Measurements from ENCODE around the gene RIC8A. TPM values are rescaled to one million over a fixed set of nuclear protein-coding genes. Genes with fewer than 3 reads are reported as not detected.
"Not testable (repeated sequence)": the region's sequence is repeated elsewhere in the genome, so short reads cannot be mapped to it uniquely, and the experiment has no call there.

RIC8A gene
- polyA plus RNA-seq, 10 donors, result 46.7 to 78.5 (median 62.3) TPM

DNA sequence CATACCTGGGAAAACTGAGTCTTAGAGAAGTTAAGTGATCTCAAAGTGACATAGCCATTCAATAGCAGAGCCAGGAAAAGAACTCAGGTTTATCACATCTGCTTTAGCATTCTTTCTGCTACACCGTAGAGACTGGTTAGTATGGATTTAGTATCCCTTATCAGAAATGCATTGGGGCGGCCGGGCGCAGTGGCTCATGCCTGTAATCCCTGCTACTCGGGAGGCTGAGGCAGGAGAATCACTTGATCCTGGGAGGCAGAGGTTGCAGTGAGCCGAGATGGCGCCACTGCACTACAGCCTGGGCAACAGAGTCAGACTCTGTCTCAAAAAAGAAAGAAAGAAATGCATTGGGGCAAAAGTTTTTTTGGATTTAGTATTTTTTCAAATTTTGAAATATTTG is 30.8 kb downstream of the RIC8A start:
- not testable (repeated sequence) for DNase-seq

DNA sequence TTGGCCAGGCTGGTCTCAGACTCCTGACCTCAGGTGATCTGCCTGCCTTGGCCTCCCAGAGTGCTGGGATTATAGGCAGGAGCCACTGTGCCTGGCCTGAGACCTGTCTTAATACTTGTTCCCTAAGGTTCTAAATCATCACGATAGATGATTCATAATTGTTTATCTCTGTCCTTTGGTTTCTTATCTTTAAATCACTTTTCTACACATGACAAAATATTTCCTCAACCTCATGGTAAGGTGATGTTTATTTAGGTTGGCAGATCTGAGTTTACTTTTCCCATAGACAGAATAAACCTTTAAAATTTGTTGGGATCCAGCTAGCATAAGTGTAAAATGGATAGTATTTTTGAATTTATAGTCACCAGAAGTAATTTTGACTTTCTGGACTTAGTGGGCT is 32.8 kb downstream of the RIC8A start:
- DNase-seq, result no peak

DNA sequence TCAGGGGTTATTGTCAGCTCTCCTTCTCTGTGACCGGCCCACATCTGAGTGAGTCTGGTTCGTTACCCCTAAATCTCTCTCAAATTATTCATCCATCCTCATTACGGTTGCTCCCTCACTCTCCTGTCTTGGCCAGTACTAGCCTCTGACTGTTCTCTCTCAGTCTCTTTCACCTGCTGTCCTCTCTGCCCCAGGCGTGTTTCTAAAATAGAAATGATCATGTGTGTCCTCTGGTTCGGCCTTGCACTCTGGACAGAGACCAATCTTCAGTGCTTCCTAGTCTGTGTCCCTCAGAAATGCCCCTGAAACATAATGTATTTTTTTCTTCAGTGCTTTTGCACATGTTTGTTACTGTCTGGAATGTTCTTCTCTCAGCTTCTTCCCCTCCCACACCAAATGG is 34.1 kb downstream of the RIC8A start:
- DNase-seq, result no peak

DNA sequence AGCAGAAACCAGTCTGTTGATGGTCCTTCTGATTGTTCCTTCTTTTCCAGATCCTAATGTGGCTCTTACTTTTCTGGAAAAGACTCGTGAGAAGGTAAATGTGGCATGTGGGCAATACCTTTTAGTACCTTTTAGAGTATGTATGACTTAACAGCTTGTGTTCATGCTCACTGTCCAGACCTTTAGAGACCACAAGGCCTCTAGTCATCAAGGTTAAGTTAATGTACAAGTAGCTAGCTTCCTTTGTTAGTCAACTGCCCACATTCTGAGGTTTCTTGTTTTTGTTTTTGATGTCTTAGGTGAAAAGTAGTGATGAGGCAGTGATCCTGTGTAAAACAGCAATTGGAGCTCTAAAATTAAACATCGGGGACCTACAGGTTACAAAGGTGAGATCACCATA is 36.9 kb downstream of the RIC8A start:
- DNase-seq, result no peak

DNA sequence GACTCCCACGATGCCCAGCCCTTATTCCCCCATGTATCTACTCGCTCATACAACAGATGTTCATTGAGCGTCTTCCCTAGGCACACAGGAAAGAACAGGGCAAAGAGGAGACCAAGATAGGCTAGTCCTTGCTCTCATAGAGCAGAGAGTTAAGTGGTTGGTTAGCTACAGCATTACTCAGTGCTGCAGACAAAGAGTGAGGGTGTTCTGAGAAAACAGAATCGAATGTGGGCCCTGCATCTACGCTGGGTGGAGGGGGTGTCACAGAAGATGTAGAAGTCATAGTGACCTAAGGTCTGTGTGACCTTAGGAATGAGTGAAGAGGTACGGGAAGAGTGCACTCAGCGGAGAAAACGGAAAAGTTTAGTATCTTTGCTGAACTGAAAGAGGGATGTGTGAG is 41.6 kb downstream of the RIC8A start:
- no peak for DNase-seq

DNA sequence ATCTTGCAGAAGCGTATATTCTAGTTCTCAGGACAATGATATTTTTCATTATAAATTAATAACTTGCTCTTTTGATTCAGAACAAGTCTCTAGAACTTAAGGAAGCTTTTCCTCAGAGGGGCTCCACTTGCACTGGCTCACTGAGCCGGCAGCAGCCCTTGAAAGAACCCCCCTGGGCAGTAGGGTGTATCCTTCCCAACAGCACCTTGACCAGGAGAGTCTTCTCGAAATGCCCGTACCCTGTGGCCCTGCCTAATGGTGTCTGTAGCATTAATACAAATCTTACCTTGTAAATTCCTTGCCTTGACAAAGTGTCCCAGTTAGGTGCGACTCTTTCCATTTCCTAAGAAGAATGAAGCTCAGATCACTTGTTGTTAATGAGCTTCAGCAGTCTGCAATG is 42.8 kb downstream of the RIC8A start:
- no peak for DNase-seq

DNA sequence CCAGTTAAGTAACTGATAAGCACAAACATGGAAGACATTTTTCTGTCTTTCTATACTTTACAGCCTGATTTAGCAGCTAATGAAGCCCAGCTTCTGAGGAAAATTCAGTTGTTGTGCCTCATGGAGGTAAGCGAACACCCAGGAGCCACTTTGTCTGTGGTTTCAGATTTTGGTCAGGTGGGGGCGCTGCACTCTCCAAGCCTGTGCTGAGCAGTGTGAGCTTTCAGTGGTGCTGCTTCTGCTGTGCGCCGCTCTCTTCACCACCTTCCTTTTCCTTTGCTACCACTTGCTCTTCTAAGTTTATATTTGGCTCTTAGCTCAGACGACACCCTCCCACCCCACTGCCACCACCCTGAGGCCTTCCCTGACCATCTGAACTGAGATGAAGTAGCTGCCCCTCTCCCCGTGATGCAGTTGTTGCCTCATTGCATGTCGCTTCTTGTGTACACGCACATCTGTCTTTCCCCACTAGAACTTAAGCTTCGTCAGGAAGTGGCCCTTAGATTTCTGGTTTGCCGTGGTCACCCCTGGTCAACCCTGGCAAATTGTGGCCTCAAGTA is 43.3 kb downstream of the RIC8A start:
- DNase-seq, result peak in 2 of 3 donors; percentile 27 to 51

DNA sequence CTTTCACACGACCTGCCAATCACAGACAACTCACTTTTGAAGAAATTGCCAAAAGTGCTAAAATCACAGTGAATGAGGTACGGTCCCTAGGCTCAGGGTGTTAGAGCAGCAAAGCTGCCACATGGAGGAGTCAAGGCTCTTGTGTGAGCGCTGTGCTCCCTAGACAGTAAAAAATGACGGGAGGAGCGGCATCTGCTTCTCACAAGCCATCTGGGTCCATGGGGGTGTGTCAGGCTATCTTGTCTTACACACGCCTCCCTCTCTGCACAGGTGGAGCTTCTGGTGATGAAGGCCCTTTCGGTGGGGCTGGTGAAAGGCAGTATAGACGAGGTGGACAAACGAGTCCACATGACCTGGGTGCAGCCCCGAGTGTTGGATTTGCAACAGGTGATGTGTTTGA is 44.0 kb downstream of the RIC8A start:
- DNase-seq, result no peak

DNA sequence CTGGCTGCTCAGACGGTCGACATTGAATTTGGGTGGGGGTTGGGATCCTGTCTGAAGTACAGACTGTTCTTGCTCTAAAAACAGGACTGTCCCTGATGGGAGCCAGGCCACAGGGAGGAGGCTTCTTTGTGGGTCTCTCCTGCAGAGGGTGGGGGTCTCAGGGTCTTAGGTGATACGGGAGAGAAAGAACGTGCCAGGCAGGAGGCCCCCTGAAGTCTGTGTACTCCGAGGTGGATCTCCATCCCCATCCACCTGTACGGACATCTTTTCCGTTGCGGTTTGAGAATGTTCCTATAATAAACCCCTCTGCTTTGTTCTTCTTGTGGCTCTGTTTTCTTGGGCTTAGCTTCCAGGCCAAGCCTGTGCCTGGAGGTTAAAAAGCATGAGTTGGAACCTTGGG is 45.2 kb downstream of the RIC8A start:
- no peak for DNase-seq

DNA sequence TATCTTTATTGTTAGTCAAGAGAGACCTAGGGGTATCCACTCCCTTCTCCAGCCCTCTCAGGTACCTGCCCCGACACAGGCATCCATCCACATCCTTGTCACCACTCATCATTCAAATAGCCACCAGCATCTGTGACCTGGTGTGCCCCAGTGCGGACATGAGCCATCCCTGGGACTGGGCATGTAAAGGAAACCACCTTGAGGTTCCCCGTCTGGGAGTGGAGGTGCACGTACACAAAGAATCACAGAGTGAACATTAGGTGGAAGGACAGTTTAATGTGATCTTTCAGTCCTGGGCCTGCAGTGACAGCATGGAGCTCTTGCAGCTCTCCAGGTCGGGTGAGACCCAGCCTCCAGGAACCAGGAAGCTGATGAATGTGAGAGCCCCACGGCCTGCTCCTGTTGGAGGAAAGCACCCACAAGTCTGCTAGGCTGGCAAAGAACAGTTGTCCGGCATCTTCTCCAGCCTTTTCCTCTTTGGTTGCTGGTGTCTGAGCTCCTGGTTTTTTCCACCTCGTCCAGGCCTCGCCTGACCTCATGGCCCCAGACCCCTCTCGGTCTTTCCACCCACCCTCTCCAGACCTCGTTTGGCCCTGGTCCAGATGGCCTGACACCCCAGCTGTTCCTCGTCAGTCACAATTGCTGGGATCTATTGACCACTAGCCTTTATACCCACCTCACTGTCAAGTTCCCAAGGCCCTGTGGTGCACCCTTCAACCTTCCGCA is 45.8 kb downstream of the RIC8A start:
- DNase-seq, result no peak

DNA sequence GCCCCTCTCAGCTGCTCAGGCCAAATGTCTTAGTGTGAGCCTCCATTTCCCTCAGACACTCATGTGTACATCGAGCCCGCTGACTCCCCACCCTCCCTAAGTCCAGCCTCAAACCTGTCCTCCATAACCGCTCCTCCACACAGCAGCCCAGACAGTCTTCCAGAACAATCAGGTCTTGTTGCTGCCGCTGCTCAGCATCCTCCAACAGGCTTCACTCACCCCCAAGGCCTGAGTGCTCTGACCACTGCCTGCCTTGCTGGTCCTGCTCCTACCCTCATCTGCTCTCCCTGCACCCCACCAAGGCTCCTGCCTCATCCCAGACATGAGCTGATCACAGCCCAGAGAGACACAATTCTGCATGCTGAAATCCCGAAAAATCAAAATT is 46.4 kb downstream of the RIC8A start:
- no peak for DNase-seq

DNA sequence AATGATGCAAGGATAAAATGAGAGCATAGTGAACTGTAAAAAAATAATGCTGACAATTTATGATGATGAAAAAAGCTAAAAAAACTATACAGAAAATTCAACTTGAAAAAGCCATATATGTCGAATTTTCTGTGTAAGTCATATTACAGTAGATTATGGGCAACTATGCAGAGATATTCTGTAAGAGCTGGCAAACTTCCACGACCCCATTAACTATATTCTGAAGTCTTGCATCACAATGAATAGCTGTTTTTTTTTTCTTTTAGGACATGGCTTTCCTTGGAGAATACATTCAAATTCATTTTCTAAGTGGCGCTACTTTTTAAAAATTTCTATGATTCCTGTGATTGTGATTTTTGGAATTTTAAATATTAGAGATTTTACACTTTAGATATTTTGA is 47.7 kb downstream of the RIC8A start:
- DNase-seq, result no peak

DNA sequence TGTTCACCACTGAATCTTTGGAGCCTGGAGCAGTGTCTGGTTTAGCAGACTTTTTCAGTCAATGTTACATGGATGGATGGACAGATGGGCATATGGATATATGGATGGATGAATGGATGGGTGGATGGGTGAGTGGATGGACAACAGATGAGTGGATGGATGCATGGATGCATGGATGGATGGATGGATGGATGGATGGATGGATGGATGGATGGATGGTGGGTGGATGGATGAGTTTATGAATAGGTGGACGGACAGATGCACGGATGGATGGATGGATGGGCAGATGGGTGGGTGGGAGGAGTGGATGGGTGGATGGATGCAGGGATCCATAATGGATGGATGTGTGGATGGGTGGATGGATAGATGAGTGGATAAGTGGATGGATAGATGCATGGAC is 48.3 kb downstream of the RIC8A start:
- no peak for DNase-seq

DNA sequence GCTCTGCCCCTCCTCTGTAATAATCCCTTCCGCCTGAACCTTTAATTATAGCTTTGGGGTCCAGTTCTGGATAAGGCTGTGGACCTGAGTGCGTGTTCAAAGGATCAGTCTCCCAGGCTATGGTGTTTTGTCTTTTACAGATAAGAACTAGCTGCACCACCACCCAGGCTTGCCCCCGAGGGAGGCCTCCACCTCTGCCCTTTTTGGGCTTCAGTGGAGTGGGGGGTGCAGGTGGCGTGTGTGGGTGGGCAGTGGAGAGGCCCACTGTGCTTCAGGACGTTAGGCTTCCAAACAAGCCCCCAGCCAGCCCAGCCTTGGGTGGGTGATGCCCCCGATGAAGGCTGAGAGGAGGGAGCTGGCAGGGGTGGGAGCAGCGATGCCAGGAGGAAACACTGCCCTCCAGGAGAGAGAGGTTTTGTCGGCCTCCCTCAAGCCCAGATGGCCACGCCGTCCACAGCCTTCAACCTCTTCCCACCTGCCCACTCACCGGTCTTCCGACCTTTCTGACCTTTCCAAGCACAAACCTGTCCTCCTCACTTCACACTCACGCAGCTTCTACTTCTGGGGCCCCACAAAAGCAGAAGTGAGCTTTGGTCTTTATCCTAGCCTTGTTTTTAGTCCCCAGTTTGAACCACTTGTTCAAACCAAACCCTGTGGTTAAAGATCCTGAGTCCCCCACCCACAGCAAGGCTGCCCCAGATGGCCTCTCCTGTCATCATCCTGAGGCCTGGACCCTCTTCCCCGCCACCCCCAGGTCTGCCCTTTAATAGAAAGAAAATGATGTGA is 49.6 kb downstream of the RIC8A start:
- no peak for DNase-seq

DNA sequence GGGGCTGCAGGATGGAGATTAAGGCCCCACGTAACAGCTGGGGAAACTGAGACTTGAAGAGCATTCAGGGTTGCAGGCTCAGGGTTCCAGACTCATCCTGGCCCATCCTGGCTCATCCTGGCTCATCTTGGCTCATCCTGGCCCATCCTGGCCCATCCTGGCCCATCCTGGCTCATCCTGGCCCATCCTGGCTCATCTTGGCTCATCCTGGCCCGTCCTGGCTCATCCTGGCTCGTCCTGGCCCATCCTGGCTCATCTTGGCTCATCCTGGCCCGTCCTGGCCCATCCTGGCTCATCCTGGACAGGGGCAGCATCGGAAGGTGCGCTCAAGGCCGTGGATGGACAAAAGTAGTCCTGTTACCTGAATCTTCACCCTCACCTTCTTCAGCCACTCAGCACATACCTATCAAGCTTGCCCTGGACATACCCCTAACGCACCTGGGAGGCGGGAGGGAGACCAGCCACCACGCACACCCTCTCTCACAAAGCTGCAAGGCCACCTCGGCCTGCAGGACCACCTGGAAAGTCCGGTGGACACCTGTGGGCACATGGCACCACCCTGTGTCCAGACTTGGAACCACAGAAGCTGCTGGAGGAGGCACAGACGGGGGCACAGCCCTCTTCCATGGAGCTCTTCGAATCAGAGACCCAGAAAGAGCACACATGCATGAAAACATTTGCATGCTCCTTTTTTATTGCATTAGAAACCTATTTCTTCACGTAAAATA is 50.4 kb downstream of the RIC8A start:
- no peak for DNase-seq

DNA sequence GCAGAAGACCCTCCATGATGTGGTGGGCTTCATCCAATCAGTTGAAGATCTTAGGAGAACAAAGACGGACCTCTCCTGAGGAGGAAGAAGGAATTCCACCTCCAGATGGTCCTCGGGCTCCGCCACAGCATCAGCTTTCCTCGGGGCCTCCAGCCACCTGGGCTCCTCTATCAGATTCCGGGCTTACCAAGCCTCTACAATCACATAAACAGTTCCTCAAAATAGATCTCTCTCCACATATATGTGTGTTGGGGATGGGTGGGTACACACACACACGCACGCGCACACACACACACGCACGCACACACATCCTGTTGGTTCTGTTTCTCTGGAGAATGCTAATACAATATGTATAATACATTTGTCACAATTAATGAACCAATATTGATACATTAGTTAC is 51.9 kb downstream of the RIC8A start:
- DNase-seq, result no peak

DNA sequence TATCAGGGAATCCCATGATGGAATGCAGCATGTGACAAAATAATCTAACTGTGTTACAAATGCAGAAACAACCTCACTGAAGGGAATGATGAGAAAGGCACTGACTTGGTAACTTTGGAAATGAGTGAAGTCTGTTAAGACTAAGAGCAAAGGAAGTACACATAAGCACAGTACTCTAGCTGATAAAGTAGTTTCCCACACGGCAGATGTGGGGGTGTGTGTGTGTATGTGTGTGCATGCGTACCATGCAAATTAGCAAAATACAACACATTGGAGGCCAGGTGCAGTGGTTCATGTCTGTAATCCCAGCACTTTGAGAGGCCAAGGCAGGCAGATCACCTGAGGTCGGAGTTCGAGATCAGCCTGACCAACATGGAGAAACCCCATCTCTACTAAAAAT is 54.1 kb downstream of the RIC8A start:
- DNase-seq, result no peak

Other genes starting within 250 kb of the RIC8A start
- under 1 TPM in 1 of 10 donors, not detected in 9; 0.76 TPM for gene SCGB1C1, start 14.6 kb upstream of the RIC8A start, polyA plus RNA-seq (ENCODE audit: insufficient read length in 10 of 10)
- 10 to 100 TPM; 27.5 to 42.2 (median 34.8) TPM for gene BET1L, start 309 bp upstream of the RIC8A start, polyA plus RNA-seq (ENCODE audit: insufficient read length in 10 of 10)
- gene SIRT3, start 28.6 kb downstream of the RIC8A start, polyA plus RNA-seq (ENCODE audit: insufficient read length in 10 of 10), result 10 to 100 TPM; 17.8 to 26.1 (median 19.9) TPM
- 100 to 1,000 TPM in 4 of 10 donors, 10 to 100 TPM in 6; 88.0 to 129 (median 99.1) TPM for gene PSMD13, start 29.3 kb downstream of the RIC8A start, polyA plus RNA-seq (ENCODE audit: insufficient read length in 10 of 10)
- under 1 TPM in 3 of 10 donors, not detected in 7; 0.04 to 0.15 (median 0.05) TPM for gene NLRP6, start 70.7 kb downstream of the RIC8A start, polyA plus RNA-seq (ENCODE audit: insufficient read length in 10 of 10)
- gene PGGHG, start 81.4 kb downstream of the RIC8A start, polyA plus RNA-seq (ENCODE audit: insufficient read length in 10 of 10), result 10 to 100 TPM in 2 of 10 donors, 1 to 10 TPM in 8; 3.5 to 15.7 (median 8.5) TPM
- not detected for gene IFITM5, start 91.8 kb downstream of the RIC8A start, polyA plus RNA-seq (ENCODE audit: insufficient read length in 10 of 10)
- 100 to 1,000 TPM in 2 of 10 donors, 10 to 100 TPM in 8; 53.8 to 138 (median 86.2) TPM for gene IFITM2, start 100.1 kb downstream of the RIC8A start, polyA plus RNA-seq (ENCODE audit: insufficient read length in 10 of 10)
- 10 to 100 TPM; 10.0 to 33.2 (median 15.9) TPM for gene IFITM1, start 106.3 kb downstream of the RIC8A start, polyA plus RNA-seq (ENCODE audit: insufficient read length in 10 of 10)
- 100 to 1,000 TPM; 172 to 315 (median 276) TPM for gene IFITM3, start 113.2 kb downstream of the RIC8A start, polyA plus RNA-seq (ENCODE audit: insufficient read length in 10 of 10)
- gene B4GALNT4, start 161.8 kb downstream of the RIC8A start, polyA plus RNA-seq (ENCODE audit: insufficient read length in 10 of 10), result 10 to 100 TPM in 9 of 10 donors, 1 to 10 TPM in 1; 9.4 to 35.6 (median 13.8) TPM
- 10 to 100 TPM in 1 of 10 donors, 1 to 10 TPM in 1, under 1 TPM in 6, not detected in 2; 0.14 to 14.1 (median 0.61) TPM for gene PKP3, start 186.5 kb downstream of the RIC8A start, polyA plus RNA-seq (ENCODE audit: insufficient read length in 10 of 10)
- 10 to 100 TPM in 8 of 10 donors, 1 to 10 TPM in 2; 8.4 to 19.6 (median 13.2) TPM for gene SIGIRR, start 207.3 kb downstream of the RIC8A start, polyA plus RNA-seq (ENCODE audit: insufficient read length in 10 of 10)
- gene ANO9, start 234.3 kb downstream of the RIC8A start, polyA plus RNA-seq (ENCODE audit: insufficient read length in 10 of 10), result 1 to 10 TPM in 4 of 10 donors, under 1 TPM in 6; 0.08 to 2.7 (median 0.44) TPM
- gene PTDSS2, start 242.6 kb downstream of the RIC8A start, polyA plus RNA-seq (ENCODE audit: insufficient read length in 10 of 10), result 10 to 100 TPM; 23.4 to 31.7 (median 28.1) TPM

Measured in muscle of back (tissue), 11 donors.